SK-N-MC (cell line): Measurements from ENCODE around the gene PPM1L.

Source experiments
- EZH2 ChIP-seq: fragments of 200-600 bp; sonication (generic); IDR thresholded peaks from one replicate; pipeline ENCODE4 v1.6.1; 2017; ENCODE audit warnings: antibody characterized with exemption
- FOXP2 ChIP-seq: optimal IDR thresholded peaks from 2 replicates; pipeline ENCODE3; 2011; ENCODE audit warnings: mild to moderate bottlenecking, moderate library complexity; ENCODE audit not compliant: insufficient read depth; ENCODE audit errors: extremely low read length, control extremely low read depth
- POLR2AphosphoS5 ChIP-seq: IDR thresholded peaks from 2 replicates; pipeline ENCODE4 v1.6.1; 2012; ENCODE audit warnings: mild to moderate bottlenecking, low read depth, low read length, borderline replicate concordance

- TF ChIP-seq FOXP2 (no peak), EZH2 (no peak), POLR2AphosphoS5 (no peak)
These were observed 270.8 kb downstream of the PPM1L start for GRCh38 chr3:161026612-161027510.
